ENCODE measurements around the gene PPP1R36.
"Not testable (repeated sequence)": the region's sequence is repeated elsewhere in the genome, so short reads cannot be mapped to it uniquely, and the experiment has no call there.

PPP1R36 gene

GRCh38 chr14:64612971-64613666 lies 63.4 kb downstream of the PPP1R36 start:
- no peak for DNase-seq (ENCODE audit: low read depth in 2 of 2)

- no peak for DNase-seq (ENCODE audit: low read depth in 2 of 2)
These were observed 64.4 kb downstream of the PPP1R36 start for GRCh38 chr14:64614166-64614565.

GRCh38 chr14:64614805-64615391 lies 65.1 kb downstream of the PPP1R36 start:
- no peak for DNase-seq (ENCODE audit: low read depth in 2 of 2)

- DNase-seq (ENCODE audit: low read depth in 2 of 2): not testable (repeated sequence)
These were observed 68.2 kb downstream of the PPP1R36 start for GRCh38 chr14:64617872-64618408.

GRCh38 chr14:64620910-64621309 lies 71.1 kb downstream of the PPP1R36 start:
- no peak for DNase-seq (ENCODE audit: low read depth in 2 of 2)

- DNase-seq (ENCODE audit: low read depth in 2 of 2): no peak
These were observed 73.9 kb downstream of the PPP1R36 start for GRCh38 chr14:64623554-64624165.

- no peak for DNase-seq (ENCODE audit: low read depth in 2 of 2)
These were observed 75.8 kb downstream of the PPP1R36 start for GRCh38 chr14:64625386-64626232.

GRCh38 chr14:64628940-64629408 lies 79.2 kb downstream of the PPP1R36 start:
- DNase-seq (ENCODE audit: low read depth in 2 of 2): no peak

- no peak for DNase-seq (ENCODE audit: low read depth in 2 of 2)
These were observed 81.0 kb downstream of the PPP1R36 start for GRCh38 chr14:64630778-64631177.

GRCh38 chr14:64631222-64631621 lies 81.5 kb downstream of the PPP1R36 start:
- not testable (repeated sequence) for DNase-seq (ENCODE audit: low read depth in 2 of 2)

GRCh38 chr14:64632056-64632455 lies 82.3 kb downstream of the PPP1R36 start:
- no peak for DNase-seq (ENCODE audit: low read depth in 2 of 2)

- DNase-seq (ENCODE audit: low read depth in 2 of 2): no peak
These were observed 84.8 kb downstream of the PPP1R36 start for GRCh38 chr14:64634558-64634957.

- peak; percentile 61 to 63 for DNase-seq (ENCODE audit: low read depth in 2 of 2)
These were observed 86.6 kb downstream of the PPP1R36 start for GRCh38 chr14:64636208-64636979.

- DNase-seq (ENCODE audit: low read depth in 2 of 2): no peak
These were observed 87.2 kb downstream of the PPP1R36 start for GRCh38 chr14:64636980-64637429.

GRCh38 chr14:64637735-64638473 lies 88.1 kb downstream of the PPP1R36 start:
- no peak for DNase-seq (ENCODE audit: low read depth in 2 of 2)

- DNase-seq (ENCODE audit: low read depth in 2 of 2): no peak
These were observed 88.9 kb downstream of the PPP1R36 start for GRCh38 chr14:64638625-64639024.
